HG03439 (cell line): ENCODE data around the gene C1orf159.

ENCODE experiments used
- ATAC-seq: cut with Tn5 transposase; IDR thresholded peaks from one replicate; pipeline ENCODE4 v1.9.1; 2021; ENCODE audit warnings: mild to moderate bottlenecking, moderate library complexity; ENCODE audit not compliant: unreplicated experiment

Gene C1orf159

DNA sequence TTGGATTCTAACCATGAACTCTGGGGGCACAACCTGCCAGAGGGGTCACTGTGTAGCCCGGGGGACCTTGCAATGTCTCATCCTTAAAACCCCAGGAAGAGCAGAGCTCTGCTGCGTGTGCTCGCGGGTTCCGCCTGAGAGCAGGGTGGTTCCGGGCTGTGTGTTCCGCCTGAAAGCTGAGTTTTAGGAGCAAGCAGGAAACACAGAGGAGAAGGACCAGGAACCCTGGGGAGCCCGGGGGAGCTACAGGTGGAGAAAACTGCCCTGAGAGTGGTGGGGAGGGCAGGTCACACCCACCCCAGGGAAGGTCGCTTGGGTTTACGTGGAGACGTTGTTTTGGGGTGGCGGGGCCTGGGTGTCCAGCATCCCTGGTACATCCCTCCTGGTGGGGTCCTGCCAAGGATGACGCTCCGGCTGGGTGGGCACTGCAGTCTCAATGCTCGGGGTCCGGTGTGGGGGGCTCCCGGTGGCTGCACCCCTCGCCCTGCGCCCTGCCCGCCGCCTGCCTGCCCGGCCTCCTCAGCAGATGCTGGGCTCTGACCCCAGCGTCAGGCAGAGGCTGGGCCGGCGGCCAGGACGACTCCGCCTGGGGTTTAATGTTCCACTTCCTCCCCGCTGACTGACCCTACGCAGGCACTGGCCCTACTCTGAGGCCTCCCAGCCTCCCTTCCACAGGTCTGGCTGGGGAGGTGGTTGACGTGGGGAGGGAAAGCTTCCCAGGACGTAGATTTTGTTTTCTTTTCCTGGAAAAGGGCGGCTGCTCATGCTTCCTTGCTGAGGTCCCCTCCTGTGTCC, 17.3 kb upstream of the C1orf159 start:
- ATAC-seq: no peak

DNA sequence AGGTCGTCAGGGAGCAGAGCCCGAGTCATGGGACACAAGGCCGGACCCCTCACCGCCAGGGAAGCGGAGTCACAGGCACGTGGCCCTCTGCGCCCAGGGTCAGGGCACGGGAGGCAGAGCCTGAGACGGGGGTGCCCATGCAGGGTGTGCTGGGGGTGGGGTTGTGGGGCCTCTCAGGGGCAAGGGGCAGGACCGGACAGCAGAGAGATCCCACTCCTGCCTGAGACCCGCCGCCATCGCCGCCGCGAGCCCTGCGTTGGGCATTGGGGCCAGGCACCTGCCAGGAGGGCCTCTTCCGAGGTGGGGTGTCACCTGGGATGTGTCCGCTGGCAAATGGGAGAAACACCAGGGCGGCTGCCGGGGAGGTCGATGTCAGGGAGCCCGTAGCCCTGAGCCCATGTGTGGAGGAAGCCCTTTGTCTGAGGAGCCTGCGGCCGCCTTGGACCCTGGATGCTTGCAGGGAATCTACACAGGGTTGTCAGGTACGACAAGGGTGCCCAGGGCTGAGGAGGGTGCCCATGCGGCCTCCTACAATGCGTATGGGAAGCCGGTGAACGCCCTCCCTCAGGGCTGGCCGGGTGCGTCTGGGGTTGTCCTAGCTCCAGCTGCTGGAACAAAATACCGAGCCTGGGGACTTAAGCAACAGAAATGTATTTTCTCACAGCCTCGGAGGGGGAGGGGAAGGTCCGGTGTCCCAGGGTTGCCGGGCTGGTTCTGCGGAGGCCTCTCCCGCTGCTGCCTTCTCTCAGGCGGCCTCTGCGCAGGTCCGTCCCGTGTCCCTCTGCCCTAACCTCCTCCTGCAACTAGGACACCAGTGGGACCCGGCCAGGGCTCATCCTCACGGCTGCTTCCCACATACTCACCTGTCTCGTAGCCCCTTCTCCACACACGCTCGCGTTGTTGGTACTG, 16.4 kb upstream of the C1orf159 start:
- no peak for ATAC-seq

DNA sequence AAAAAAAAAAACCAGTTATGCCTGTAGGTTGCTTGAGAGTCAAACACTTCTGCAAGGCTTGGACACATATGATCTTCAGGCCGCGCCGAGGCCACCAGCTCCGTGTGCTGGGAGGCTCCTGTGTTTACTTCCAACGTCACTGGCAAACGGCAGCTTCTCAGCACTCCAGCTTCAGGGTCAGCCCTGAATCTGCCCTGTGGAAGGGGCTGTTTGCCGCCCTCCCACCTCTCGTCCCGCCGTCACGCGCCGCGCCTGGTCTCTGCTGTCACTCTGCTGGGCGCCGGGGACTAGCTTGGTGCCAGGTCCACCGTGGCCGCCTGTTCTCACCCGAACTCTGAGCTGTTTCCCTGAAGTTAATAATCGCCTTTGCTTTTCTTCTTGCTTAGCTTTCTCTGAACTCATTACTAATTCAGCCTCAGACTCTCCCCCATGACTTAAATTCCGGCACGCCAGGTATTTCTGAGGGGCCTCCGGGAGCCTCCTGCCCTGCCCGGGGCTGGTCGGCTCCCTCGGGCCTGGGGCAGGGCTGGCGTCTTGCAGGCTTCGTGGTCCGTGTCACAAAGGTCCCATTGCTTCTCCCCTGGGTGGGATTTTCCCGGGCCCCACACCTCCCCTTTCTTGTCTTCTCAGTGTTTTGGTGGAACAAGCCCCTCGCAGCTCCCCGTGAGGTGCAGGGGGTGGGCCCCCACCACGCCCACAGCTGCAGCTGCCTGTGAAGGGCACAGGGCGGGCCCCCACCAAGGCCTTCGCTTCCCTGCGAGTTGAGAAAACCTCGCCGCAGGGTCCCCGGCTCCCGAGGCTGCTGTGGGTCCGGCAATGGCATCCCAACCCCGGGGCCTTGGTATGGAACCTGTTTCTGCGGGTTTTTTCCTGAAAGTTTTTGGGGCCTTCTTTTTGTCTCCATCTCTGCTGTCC, 14.6 kb upstream of the C1orf159 start:
- no peak for ATAC-seq

DNA sequence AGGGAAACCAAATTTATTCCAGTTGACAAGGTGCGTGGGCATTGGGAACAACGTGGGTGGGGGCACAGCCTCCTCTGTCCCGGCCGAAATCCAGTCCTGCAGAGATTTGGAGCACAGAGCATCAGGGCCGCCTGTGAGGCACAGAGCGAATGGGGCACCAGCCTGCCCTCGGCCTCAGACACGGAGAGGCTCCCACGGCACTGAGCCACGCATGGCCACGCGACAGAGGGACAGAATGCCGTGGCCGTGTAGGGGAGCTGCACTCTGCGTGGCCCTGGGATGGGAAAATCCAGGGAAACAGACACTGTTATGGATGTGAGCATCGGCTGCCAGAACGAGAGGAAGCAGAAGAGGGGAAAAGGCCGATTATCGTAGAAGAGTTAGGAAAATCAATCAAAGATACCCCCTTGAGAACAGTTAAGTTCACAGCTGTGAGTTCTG, 13.5 kb upstream of the C1orf159 start:
- no peak for ATAC-seq

DNA sequence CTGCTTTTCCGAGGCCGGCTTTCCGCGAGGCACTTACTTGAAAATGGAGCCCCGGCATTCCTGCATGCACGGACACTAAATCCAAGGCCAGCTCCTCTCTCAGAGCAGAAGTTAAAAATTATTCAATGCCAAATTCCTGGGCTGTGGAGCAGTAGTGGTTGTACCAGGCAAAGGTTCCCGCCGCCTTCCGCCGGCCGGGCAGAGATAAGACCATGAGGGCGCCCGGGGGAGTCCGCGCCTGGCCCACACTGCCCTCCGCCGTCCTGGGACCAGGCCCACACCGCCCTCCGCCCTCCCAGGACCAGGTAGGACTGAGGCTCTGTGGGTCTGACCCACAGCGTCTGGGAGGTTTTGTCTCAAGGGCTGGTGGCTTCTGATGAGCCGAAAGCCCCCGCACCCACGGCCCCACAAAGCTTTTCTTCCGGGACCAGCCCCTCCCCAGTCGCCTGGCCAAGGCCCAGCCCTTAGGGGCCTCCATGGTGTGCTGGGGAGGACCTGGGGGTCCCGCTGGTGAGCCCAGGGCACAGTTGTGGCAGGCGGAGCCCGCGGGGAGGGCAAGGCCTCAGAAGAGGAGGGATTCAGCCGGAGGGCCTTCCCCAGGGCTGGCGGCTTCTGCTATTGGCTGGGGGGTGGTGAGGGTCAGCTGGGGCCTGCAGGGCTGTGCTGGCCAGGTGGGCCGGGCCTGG, 12.7 kb upstream of the C1orf159 start:
- no peak for ATAC-seq

DNA sequence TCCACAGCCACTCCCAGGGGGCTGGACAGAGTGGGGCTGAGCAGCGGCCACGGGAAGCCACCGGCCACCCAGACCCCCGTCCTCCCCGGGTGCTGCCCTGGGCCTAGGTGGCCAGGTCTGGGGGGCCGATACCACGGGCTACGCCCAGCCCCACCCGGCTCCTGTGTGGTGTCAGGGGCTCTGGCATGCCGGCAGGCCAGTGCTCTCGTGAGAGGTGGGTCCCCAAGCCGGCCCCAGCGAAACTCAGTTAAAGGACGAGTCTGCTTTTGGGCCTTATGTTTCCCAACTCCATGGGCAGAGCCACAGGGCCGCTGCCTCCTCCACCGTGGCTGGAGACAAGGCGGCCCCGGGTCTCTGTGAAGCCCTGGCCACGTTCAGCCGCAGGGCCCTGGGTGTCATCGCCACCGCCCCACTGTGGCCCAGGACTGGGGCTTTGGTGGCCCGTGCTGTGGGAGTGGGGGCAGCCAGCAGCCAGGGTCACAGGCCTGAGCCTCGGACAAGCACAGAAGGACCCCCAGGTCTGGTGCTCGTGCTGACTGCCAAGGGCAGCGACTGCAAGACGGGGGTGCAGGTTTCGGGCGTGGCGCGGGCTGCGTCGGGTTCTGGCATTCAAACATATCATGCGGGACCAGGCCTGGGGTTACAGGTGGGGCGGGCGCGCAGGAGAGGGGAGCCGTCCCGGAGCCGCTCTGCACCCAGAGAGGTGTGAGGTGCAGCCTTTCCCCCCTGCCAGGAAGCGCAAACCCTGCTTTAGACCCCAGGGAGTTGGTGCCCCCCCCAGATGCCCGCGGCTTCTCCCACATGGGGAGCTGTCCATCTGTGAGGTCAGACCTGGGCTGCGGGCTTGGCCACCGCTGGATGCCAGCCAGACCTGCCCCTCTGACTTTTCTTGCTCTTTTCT, 11.9 kb upstream of the C1orf159 start:
- no peak for ATAC-seq

DNA sequence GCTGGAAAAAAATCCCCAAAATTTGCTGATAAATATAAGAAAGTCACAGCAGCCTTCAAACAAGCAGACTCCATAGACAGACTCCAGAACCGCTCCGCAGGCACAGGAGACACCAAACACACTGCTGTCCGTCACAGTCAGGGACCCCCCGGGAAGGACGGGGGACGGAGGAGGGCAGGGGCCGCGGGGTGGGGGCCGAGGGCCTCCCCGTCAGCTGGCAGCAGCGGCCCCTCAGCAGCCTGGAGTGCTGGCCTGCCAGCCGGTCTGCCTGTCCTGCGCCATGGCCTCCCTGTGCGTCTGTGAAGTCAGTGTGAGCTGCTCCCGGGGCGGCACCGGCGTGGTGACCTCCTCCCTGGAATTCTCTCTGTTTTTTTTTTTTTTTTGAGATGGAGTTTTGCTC, 10.1 kb upstream of the C1orf159 start:
- no peak for ATAC-seq

DNA sequence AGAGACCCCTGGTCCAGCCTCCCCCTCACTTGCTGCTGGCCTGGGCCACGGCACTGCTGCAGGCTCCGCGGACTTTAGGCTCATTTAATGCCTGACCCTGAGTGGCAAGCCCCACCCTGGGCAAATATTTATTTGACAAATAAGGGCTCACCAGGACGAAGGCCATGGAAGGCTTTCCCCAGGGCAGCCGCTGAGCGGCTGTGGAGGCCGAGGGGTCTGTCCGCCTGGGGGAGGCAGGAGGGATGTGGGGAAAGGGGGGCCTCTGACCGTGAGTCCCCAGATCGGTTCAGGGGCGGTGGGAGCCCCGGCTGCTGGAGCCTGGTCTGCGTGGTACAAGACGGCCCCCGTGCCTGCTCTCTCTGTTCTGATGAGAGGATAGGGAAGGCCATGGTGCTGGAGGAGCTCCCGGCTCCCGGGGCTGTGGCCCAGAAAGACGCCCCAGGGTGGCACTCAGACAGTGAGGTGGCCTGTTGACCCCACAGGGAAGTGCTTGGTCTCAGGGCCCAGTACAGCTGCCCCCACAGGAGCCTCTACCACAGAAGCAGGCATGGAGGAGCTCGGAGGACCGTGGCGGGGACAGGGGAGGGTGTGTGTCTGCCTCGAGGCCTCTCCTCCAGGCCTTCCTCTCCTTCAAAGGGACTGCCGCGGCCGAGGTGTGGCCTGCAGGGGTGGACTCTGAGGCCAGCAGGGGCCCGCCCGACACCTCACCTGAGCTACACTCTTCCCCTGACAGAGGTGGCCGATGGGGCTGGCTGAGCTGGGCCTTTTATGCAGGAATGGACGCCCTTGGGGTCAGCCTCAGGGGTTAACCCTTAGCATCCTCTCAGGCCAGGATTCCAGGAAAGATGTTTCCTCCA, 9.1 kb upstream of the C1orf159 start:
- ATAC-seq: no peak

DNA sequence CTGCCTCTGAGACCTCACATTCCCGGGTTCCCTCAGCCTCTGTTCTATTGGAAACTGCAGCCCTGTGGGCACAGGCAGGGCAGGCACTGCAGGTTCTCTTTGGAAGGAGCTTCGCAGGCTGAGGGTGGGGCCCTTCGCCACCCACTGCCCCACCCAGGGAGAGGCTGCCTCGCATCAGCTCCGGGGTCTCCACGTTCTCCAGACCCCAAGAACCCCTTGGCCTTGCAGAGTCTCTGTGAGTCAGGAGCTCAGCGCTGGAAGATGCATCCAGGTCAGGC, 8.6 kb upstream of the C1orf159 start:
- ATAC-seq: no peak

DNA sequence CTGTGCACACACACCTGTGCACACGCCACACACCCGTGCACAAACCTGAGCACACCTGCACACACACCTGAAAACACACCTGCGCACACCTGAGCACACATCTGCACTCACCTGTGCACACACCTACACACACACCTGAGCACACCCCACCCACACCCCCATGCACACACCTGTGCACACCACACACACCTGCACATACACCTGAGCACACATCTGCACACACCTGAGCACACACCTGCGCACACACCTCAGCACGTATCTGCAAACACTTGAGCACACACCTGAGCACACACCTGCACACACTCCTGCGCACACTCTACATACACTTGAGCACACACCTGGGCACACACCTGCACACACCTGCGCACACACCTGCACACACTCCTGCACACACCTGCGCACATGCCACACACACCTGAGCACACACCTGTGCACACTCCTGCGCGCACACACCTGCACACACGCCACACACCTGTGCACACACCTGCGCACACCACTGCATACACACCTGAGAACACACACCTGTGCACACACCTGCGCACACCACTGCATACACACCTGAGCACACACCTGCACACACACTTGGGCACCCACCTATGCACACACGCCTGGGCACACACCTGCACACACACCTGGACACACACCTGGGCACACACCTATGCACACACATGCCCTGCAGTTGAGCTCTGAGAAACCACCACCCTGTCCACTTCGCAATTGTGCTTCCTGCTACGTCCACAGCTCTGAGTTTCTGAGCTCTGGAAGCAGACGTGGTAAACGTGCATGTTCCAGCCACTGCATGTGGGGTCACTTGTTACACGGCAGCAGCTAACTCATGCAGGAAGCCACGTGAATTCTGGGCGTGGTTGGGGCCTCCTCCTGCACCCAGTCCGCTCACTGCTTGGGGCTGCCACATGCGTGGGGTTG, 8.0 kb upstream of the C1orf159 start:
- no peak for ATAC-seq

DNA sequence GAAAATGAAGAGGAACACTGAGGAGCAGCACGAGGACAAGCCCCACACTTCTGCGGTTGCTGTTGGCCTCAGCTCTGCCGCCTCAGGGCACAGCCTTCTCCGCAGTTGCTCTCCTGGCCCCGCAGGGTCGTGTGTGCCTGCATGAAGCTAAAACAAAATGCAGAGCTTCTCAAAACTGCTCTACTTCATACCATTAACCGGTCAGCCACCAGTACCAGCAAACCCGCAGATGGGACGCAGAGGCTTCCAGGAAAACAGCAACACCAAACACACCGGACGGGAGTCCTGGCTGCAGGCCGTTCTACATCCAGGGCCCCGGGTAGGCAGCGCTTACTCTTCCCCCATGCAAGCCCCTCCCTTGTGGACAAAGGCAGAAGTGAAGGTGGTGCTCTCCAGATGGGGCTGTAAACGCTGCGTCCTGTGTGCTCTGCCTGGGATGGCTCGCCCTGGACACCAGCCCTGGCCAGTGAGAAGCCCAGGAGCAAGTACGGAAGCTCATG, 7.1 kb upstream of the C1orf159 start:
- ATAC-seq: no peak

DNA sequence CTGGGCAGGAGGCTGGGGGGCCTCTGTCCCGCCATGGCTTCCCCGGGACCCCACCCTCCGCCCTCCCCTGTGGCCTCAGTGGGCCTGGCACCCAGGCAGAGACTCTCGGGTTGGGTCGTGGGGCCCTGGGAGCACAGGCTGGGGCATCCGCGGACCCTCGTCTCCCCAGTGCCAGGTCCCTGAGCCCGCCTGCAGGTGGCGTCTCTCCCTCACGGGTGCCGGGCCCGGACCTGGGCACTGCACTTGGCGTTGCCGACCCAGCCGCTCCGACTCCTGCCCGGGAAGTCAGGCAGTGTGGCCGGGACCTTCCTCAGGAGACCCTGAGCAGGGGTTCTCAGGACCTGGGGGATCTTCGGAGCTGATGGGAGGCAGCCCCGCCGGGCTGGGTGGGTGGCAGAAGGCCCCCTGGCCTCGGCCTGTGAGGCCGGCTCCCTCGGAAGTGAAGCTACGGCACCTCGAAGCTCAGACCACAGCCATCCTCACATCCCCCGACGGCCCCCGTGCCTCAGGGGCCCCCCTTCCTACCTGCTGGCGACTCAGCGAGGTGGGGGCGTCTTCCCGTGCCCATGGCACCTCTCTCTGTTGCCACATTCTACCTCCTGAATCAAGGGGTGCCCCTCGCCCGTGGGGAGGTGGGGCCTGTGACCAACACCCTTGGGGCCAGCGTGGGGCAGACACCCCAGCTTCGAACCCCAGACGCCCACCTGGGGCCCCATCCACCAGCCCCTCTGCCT, 6.4 kb upstream of the C1orf159 start:
- no peak for ATAC-seq

DNA sequence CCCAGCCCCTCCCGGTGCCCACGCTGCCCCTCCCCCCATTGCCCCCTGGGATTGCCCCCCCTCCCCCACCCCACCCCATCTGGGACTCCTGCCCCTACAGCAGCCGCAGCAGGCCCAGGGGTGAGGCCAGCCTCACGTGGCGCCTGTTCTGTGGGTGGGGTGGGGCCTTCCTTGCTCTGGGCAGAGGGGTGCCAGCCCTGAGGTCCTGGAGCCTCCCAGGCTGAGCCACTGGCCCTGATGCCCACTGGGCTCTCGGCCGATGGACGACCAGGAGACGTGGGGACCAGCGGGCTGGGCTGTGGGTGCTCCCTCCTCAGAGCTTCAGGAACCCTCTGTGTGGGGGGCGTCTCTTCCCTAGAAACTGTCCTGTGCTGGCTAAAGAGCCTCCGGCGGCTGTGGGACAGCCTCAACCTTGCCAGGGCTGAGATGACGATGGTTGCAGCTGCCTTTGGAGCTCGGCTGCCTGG, 5.8 kb upstream of the C1orf159 start:
- no peak for ATAC-seq

DNA sequence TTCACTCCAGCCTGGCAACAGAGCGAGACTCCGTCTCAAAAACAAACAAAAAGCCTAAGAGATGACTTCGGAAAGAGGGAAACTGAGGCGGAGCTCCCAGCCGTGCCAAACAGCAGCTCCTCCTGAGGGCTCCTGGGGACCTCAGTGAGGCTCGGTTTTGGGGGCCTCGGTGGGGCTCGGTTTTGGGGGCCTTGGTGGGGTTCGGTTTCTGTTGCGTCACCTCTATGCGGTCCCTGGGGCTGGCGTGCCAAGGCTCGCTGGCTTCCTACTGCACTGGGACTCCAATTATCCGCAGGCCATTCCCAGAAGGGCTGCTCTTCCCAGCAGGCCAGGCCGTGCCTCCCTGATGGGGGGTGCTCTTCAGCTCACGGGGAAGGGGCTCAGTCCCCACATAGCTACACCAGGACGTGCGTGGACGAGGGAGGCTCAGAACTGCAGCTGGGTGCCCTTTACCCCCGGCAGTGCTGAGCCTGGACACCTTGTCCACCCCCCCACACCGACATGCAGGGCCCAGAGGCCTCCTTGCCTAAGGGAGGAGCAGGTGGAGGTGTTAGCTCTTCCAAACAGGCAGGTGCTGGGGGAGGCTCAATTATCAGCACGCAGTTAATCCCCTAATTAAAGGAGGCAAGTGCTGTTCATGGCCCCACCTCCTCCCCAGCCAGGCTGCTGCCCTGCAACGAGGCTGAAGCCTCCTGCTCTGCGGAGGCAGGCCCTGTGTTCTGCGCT, 5.1 kb upstream of the C1orf159 start:
- no peak for ATAC-seq

DNA sequence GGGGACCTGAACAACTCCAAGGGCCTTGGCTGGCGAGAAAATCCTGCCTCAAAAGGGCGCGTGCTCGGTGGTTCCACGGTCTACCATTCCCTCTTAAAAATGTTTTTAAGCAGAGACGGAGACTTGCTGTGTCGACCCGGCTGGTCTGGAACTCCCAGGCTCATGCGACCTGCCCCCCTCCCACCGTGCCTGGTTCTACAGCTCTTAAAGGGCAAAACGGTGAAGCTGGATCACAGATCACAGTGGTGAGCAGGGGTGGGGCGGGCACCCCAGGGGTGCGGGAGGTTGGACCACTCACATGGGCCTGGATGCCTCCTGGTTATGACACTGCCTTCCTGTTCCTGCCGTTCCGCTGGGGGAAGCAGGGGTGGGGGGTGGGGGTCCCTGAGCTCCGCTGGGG, 4.2 kb upstream of the C1orf159 start:
- no peak for ATAC-seq

DNA sequence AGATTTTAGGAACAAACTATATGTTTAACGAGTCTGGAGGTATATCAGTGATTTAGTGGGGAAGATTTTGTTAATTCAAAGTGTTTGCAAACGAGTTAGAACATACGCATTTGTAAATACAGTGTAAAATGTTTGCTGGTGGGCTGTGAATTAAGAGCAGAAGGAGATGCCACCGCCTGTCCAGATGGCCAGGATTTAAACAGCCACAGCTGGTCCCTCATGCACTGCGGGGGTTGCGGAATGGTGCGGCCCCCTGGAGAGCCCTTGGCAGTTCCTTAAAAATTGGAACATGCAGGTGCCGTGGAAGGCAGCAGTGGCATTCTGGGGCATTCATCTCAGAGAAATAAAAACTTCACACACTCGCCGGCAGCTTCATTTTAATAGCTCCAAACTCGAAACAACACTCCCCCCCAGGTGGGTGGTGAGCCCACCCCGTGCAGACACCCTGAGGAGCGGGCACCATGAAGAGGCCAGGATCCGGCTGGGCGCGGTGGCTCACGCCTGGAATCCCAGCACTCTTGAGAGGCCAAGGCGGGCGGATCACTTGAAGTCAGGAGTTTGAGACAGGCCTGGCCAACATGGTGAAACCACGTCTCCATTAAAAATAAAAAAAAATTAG, 3.5 kb upstream of the C1orf159 start:
- ATAC-seq: no peak
